Limb (tissue), 2 donors: ENCODE data around the gene ALAD.
"Not testable (repeated sequence)": the region's sequence is repeated elsewhere in the genome, so short reads cannot be mapped to it uniquely, and the experiment has no call there.

Source experiments
- DNase-seq, 2 donors: peaks; one replicate each; pipeline ENCODE4 v3.0.0-alpha.2; 2016; ENCODE audit errors: extremely low spot score in 2 of 2

ALAD gene

GRCh38 chr9:113398796-113399195, 2.3 kb downstream of the ALAD start:
- no peak for DNase-seq

GRCh38 chr9:113397203-113397631, 3.9 kb downstream of the ALAD start:
- DNase-seq, result no peak

GRCh38 chr9:113395000-113395861, 5.9 kb downstream of the ALAD start:
- no peak for DNase-seq

- DNase-seq, result no peak
These were observed 7.8 kb downstream of the ALAD start for GRCh38 chr9:113393281-113393680.

- no peak for DNase-seq
These were observed 9.2 kb downstream of the ALAD start for GRCh38 chr9:113391917-113392316.

- no peak for DNase-seq
These were observed 10.7 kb downstream of the ALAD start for GRCh38 chr9:113390192-113390960.

GRCh38 chr9:113389451-113389850, 11.6 kb downstream of the ALAD start:
- no peak for DNase-seq

- no peak for DNase-seq
These were observed 12.3 kb downstream of the ALAD start for GRCh38 chr9:113388833-113389232.

GRCh38 chr9:113387560-113388230, 13.4 kb downstream of the ALAD start:
- DNase-seq, result no peak

GRCh38 chr9:113386571-113387393, 14.3 kb downstream of the ALAD start:
- DNase-seq, result no peak

GRCh38 chr9:113381909-113382411, 19.1 kb downstream of the ALAD start:
- DNase-seq, result no peak

GRCh38 chr9:113381441-113381840, 19.6 kb downstream of the ALAD start:
- DNase-seq, result not testable (repeated sequence)

- DNase-seq, result no peak
These were observed 20.2 kb downstream of the ALAD start for GRCh38 chr9:113380869-113381378.

GRCh38 chr9:113379829-113380210, 21.3 kb downstream of the ALAD start:
- not testable (repeated sequence) for DNase-seq

GRCh38 chr9:113379094-113379828, 21.8 kb downstream of the ALAD start:
- not testable (repeated sequence) for DNase-seq

- DNase-seq, result peak; percentile 67 to 88
These were observed 24.2 kb downstream of the ALAD start, which contains the start of gene HDHD3 for GRCh38 chr9:113376634-113377567. TSS of gene HDHD3 (minus strand) at chr9:113376986. CDS start at chr9:113374354, 2,632 bp downstream.

- DNase-seq, result no peak
These were observed 25.7 kb downstream of the ALAD start for GRCh38 chr9:113375057-113376023.
